GM23248 (cell line): ENCODE measurements around the gene RFTN1. TPM values are rescaled to one million over a fixed set of nuclear protein-coding genes. Genes with fewer than 3 reads are reported as not detected.

Experiments
- DNase-seq: peaks from one replicate; pipeline ENCODE4 v3.0.0-alpha.2; 2015
- H2AFZ ChIP-seq: fragments of 200-600 bp; sonication (generic); 2 replicates; pipeline ENCODE4 v1.6.1; 2016; ENCODE audit warnings: antibody characterized with exemption
- H3F3A ChIP-seq: fragments of 200-600 bp; sonication (generic); 2 replicates; pipeline ENCODE4 v1.6.1; 2016; ENCODE audit warnings: mild to moderate bottlenecking, antibody characterized with exemption, mixed run types; ENCODE audit not compliant: insufficient read depth
- H3K27ac ChIP-seq: fragments of 200-600 bp; sonication (generic); 2 replicates; pipeline ENCODE4 v1.5.1; 2016; ENCODE audit warnings: mild to moderate bottlenecking
- H3K27me3 ChIP-seq: fragments of 200-600 bp; sonication (generic); replicated peaks from 2 replicates; pipeline ENCODE4 v1.6.1; 2016; ENCODE audit warnings: mild to moderate bottlenecking; ENCODE audit not compliant: insufficient read depth
- H3K36me3 ChIP-seq: fragments of 200-600 bp; sonication (generic); 2 replicates; pipeline ENCODE4 v1.6.1; 2016; ENCODE audit warnings: low read depth, mild to moderate bottlenecking
- H3K4me1 ChIP-seq: fragments of 200-600 bp; sonication (generic); 2 replicates; pipeline ENCODE4 v1.6.1; 2016; ENCODE audit warnings: mild to moderate bottlenecking; ENCODE audit not compliant: insufficient read depth
- H3K4me2 ChIP-seq: fragments of 200-600 bp; sonication (generic); one replicate; pipeline ENCODE4 v1.6.1; 2016; ENCODE audit warnings: mild to moderate bottlenecking; ENCODE audit not compliant: unreplicated experiment
- H3K4me3 ChIP-seq: fragments of 200-600 bp; sonication (generic); 2 replicates; pipeline ENCODE4 v1.5.1; 2016; ENCODE audit warnings: mild to moderate bottlenecking
- H3K79me2 ChIP-seq: fragments of 200-600 bp; sonication (generic); 2 replicates; pipeline ENCODE4 v1.6.1; 2016; ENCODE audit warnings: mild to moderate bottlenecking; ENCODE audit not compliant: insufficient read depth
- H3K9ac ChIP-seq: fragments of 200-600 bp; sonication (generic); 2 replicates; pipeline ENCODE4 v1.6.1; 2016; ENCODE audit warnings: mild to moderate bottlenecking
- H3K9me2 ChIP-seq: fragments of 200-600 bp; sonication (generic); 2 replicates; pipeline ENCODE4 v1.6.1; 2016; ENCODE audit warnings: mixed run types, mild to moderate bottlenecking, moderate library complexity; ENCODE audit not compliant: insufficient read depth
- H3K9me3 ChIP-seq: fragments of 200-600 bp; sonication (generic); one replicate; pipeline ENCODE4 v1.6.1; 2017; ENCODE audit warnings: low read depth
- H4K20me1 ChIP-seq: fragments of 200-600 bp; sonication (generic); 2 replicates; pipeline ENCODE4 v1.6.0; 2016; ENCODE audit not compliant: insufficient read depth
- EZH2 ChIP-seq: fragments of 200-600 bp; sonication (generic); IDR thresholded peaks from 2 replicates; pipeline ENCODE4 v1.6.1; 2018; ENCODE audit warnings: antibody characterized with exemption, mild to moderate bottlenecking; ENCODE audit not compliant: insufficient read depth, poor library complexity, severe bottlenecking
- EZH2phosphoT487 ChIP-seq: fragments of 200-600 bp; sonication (generic); IDR thresholded peaks from 2 replicates; pipeline ENCODE4 v1.6.1; 2018; ENCODE audit warnings: antibody characterized with exemption, moderate library complexity, mild to moderate bottlenecking, low read depth; ENCODE audit not compliant: insufficient read depth
- WGBS, 2 experiments: methylation state at CpG; one replicate each; pipeline ENCODE4 v1.1.6; 2015 to 2017; ENCODE audit warnings: low lambda C conversion rate in 2 of 2, low coverage in 1 of 2; ENCODE audit errors: missing lambda C conversion rate in 2 of 2; 5-methylcytosine and 5-hydroxymethylcytosine counted together
- in situ Hi-C: fragments of 300-500 bp; cut with MboI; formaldehyde crosslinking; loops from 2 replicates; pipeline ENCODE4 v1.15.0; 2020
- polyA plus RNA-seq: library from polyadenylated mRNA; unstranded; fragments of >200 nt; fragmentation: Nextera tagmentation; extraction: Ambion mirVana; gene quantifications from 2 replicates; pipeline ENCODE4 v1.2.1, GENCODE V29; 2016
- total RNA-seq: library from RNA; depleted of rRNA; stranded (reverse); fragments of >200 nt; shearing (Covaris generic); gene quantifications from 2 replicates; pipeline ENCODE4 v1.2.3, GENCODE V29; 2014

RFTN1 gene
- total and polyA plus RNA-seq, 2 experiments from 2014 or later, result 43.1 to 77.7 TPM

- no peaks in the 10 kb centered on the region for H3K27me3 ChIP-seq
- H3K9me2 ChIP-seq, result no peaks in the 10 kb centered on the region
- H3K79me2 ChIP-seq, result no peaks in the 10 kb centered on the region
- no peak overlapping the region for H3K4me3 ChIP-seq
- no peak for DNase-seq
- H3K36me3 ChIP-seq, result no peaks in the 10 kb centered on the region
- H3F3A ChIP-seq, result peaks cover 23% of the 10 kb centered on the region
- in situ Hi-C loops, result loop anchor here (10.0 kb wide), 1 partner anchor 207 kb away; the partner anchor contains the start of gene RFTN1
- no peaks in the 10 kb centered on the region for H3K9me3 ChIP-seq
- no peak for TF ChIP-seq EZH2phosphoT487
- no peak for TF ChIP-seq EZH2
- peaks cover 18% of the 10 kb centered on the region for H3K4me1 ChIP-seq
- H2AFZ ChIP-seq, result no peak overlapping the region
- no peaks in the 10 kb centered on the region for H4K20me1 ChIP-seq
- H3K4me2 ChIP-seq, result no peak overlapping the region
- H3K27ac ChIP-seq, result no peak overlapping the region
- no peak overlapping the region for H3K9ac ChIP-seq
- 98% methylated on average over 5 of the region's 5 CpGs for WGBS, 2 experiments
These were observed 205.5 kb downstream of the RFTN1 start for GRCh38 chr3:16307832-16308531.

GRCh38 chr3:16305111-16305541 lies 208.4 kb downstream of the RFTN1 start:
- peaks cover 6% of the 10 kb centered on the region for H3F3A ChIP-seq
- no peak overlapping the region for H3K27ac ChIP-seq
- in situ Hi-C loops, result loop anchor here (10.0 kb wide), 1 partner anchor 210 kb away; the partner anchor contains the start of gene RFTN1
- TF ChIP-seq EZH2, result no peak
- no peak for TF ChIP-seq EZH2phosphoT487
- H3K27me3 ChIP-seq, result no peaks in the 10 kb centered on the region
- no peak overlapping the region for H3K4me3 ChIP-seq
- H3K36me3 ChIP-seq, result no peaks in the 10 kb centered on the region
- no peaks in the 10 kb centered on the region for H3K9me2 ChIP-seq
- no peaks in the 10 kb centered on the region for H4K20me1 ChIP-seq
- no peak overlapping the region for H2AFZ ChIP-seq
- H3K9me3 ChIP-seq, result no peaks in the 10 kb centered on the region
- H3K79me2 ChIP-seq, result no peaks in the 10 kb centered on the region
- peaks cover 5% of the 10 kb centered on the region; the same call in 1 of the 2 replicates for H3K4me1 ChIP-seq
- H3K4me2 ChIP-seq, result no peak overlapping the region
- no peak overlapping the region for H3K9ac ChIP-seq
- 79 to 85% methylated on average over 7 of the region's 7 CpGs for WGBS, 2 experiments
- no peak for DNase-seq

DNA sequence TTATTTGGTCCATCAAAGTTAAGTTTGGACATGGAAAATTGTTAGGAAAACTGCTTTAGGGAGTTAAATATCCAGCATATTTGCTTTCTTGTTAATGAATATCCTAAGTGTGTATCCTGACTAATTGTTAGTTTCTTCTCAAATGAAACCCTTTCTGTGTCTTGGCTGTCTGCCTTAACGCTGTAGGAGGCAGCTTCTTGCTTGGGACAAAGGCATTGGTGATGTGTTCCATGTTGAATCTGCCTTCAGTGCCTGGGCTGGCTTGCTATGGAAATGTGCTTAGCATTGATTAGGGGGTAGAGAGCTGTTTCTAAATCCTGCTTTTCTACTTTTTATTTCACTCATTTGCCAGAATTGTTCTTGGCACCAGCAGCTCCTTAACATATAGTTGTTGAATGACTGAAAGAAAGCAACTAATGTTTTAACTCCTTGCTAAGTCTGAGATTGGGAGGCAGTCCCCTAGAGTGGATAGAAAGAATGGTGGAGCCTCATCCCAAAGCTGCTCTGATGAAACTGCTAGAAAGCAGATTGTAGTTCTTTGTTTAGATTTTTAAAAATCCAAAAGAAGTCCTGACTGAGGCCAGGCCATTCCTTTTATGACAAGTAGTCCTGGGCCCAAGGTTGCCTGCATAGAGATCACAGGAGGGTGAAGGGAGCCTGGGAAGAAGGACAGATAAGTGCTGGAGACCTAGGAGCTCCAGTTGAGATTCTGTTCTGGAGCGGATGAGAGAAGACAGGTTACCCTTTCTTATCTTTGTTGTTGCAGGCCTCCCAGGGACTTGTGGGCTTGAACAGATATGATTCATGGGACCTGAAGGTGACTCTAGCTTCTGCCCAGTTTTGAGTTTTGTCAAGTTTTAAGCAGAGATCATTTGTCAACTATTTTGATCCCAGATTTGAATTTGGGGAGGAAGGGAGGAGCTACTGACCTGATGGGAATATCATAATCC lies 209.2 kb downstream of the RFTN1 start:
- no peak for DNase-seq
- H3K9ac ChIP-seq, result no peak overlapping the region
- in situ Hi-C loops, result loop anchor here (10.0 kb wide), 1 partner anchor 210 kb away; the partner anchor contains the start of gene RFTN1
- no peaks in the 10 kb centered on the region for H3K79me2 ChIP-seq
- H3F3A ChIP-seq, result no peaks in the 10 kb centered on the region
- H4K20me1 ChIP-seq, result no peaks in the 10 kb centered on the region
- H3K27me3 ChIP-seq, result no peaks in the 10 kb centered on the region
- H3K36me3 ChIP-seq, result no peaks in the 10 kb centered on the region
- H3K9me3 ChIP-seq, result no peaks in the 10 kb centered on the region
- H3K4me2 ChIP-seq, result no peak overlapping the region
- H3K9me2 ChIP-seq, result no peaks in the 10 kb centered on the region
- H3K27ac ChIP-seq, result no peak overlapping the region
- no peak for TF ChIP-seq EZH2
- TF ChIP-seq EZH2phosphoT487, result no peak
- H3K4me3 ChIP-seq, result no peak overlapping the region
- 95 to 98% methylated on average over 2 of the region's 2 CpGs for WGBS, 2 experiments
- H3K4me1 ChIP-seq, result no peaks in the 10 kb centered on the region
- H2AFZ ChIP-seq, result no peak overlapping the region

GRCh38 chr3:16303037-16303575 lies 210.4 kb downstream of the RFTN1 start:
- no peak overlapping the region for H3K9ac ChIP-seq
- H3F3A ChIP-seq, result no peaks in the 10 kb centered on the region
- no peaks in the 10 kb centered on the region for H4K20me1 ChIP-seq
- H3K4me2 ChIP-seq, result no peak overlapping the region
- H3K4me3 ChIP-seq, result no peak overlapping the region
- DNase-seq, result no peak
- in situ Hi-C loops, result loop anchor here (10.0 kb wide), 1 partner anchor 212 kb away; the partner anchor contains the start of gene RFTN1
- TF ChIP-seq EZH2, result no peak
- no peak for TF ChIP-seq EZH2phosphoT487
- H3K27ac ChIP-seq, result no peak overlapping the region
- H3K79me2 ChIP-seq, result no peaks in the 10 kb centered on the region
- H3K9me2 ChIP-seq, result no peaks in the 10 kb centered on the region
- H3K36me3 ChIP-seq, result no peaks in the 10 kb centered on the region
- 76 to 82% methylated on average over 2 of the region's 2 CpGs for WGBS, 2 experiments
- H3K4me1 ChIP-seq, result no peaks in the 10 kb centered on the region
- H3K27me3 ChIP-seq, result no peaks in the 10 kb centered on the region
- no peaks in the 10 kb centered on the region for H3K9me3 ChIP-seq
- H2AFZ ChIP-seq, result no peak overlapping the region
